Mammary epithelial cell (primary cell): ENCODE data around the gene POLR2L.

ENCODE experiments used
- CTCF ChIP-seq, 2 donors: IDR thresholded peaks in 1 of 2; conservative IDR thresholded peaks in 1 of 2; 2 replicates each; pipeline ENCODE4 v1.5.1; 2011 to 2012; ENCODE audit warnings: inconsistent platforms in 2 of 2, low read length in 2 of 2, mild to moderate bottlenecking in 2 of 2, control low read depth in 1 of 2, low read depth in 1 of 2; ENCODE audit not compliant: insufficient read depth in 1 of 2; ENCODE audit errors: extremely low read depth in 1 of 2
- EZH2 ChIP-seq: IDR thresholded peaks from 2 replicates; pipeline ENCODE4 v1.6.1; 2012; ENCODE audit warnings: low read length, inconsistent platforms, borderline replicate concordance

GRCh38 chr11:839875-840617 lies 2.3 kb downstream of the POLR2L start:
- TF ChIP-seq CTCF (conservative IDR thresholded peaks at IDR 0.05 in 1 of 2, IDR thresholded peaks at IDR 0.05 in 1 of 2; ENCODE audit: extremely low read depth in 1 of 2, insufficient read depth in 1 of 2, low read depth in 1 of 2, low read length in 2 of 2) (peak; percentile 47 to 61), EZH2 (no peak)
